ENCODE results near the gene UGP2.
"Not testable (repeated sequence)": the region's sequence is repeated elsewhere in the genome, so short reads cannot be mapped to it uniquely, and the experiment has no call there.

The UGP2 gene

DNA sequence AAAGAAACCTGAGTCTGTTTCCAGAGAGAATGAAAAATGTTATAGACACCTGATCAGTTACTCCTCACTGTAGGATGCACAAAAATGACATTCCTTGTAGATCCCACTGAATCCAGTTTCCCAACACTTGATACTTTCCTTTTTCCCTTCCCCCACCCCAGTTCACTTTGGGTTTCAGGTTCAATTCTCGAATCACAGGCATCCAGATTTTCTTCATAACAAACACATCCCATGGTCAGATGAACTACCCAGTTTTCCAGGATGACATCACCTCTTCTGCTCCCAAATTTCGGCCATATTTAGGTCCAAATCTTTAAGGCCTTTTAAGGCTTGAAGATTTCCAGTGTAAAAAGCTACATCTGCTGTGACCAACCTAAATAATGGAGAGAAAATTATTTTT is 51.5 kb downstream of the UGP2 start:
- no peak for DNase-seq (ENCODE audit: low read depth in 2 of 2)

- DNase-seq (ENCODE audit: low read depth in 2 of 2) = no peak
Observed at GRCh38 chr2:63894167-63894566, 52.5 kb downstream of the UGP2 start.

- DNase-seq (ENCODE audit: low read depth in 2 of 2) = no peak
Observed at GRCh38 chr2:63898839-63899238, 57.1 kb downstream of the UGP2 start.

- no peak for DNase-seq (ENCODE audit: low read depth in 2 of 2)
Observed at GRCh38 chr2:63899639-63900038, 57.9 kb downstream of the UGP2 start.

GRCh38 chr2:63902149-63902548 is 60.5 kb downstream of the UGP2 start:
- no peak for DNase-seq (ENCODE audit: low read depth in 2 of 2)

DNA sequence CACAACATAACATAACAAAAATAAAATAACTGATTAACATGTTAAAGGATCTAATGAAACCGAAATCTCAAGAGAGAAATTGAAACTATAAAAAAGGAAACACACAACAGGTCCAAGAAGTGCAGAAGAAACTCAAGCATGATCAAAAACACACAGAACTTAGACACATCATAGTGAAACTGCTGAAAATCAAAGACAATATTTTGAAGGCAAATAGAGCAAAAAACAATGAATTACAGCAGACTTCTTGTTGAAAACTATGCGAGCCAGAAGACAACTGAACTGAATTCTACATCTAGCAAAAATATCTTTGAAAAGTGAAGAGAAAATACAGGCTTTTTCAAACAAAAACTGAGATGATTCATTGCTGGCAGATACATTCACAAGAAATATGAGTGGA is 61.3 kb downstream of the UGP2 start:
- no peak for DNase-seq (ENCODE audit: low read depth in 2 of 2)

DNA sequence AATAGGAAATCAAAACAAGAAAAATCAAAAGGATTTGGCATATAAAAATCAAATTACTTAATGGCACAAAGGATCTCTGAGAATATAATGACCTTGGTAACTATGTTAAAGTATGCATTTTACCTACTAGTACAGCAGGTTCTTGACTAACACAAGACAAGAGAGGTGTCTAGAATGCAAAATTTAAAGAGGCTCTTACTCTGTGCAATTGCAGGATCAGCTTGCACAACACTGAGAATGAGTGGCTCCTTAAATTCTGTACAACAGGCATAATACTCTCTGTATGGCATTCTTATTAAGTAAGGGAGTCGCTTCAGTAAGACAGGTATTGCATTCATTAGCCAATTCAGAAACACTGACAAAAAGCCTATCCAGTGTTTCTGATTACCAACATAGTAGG is 72.6 kb downstream of the UGP2 start:
- DNase-seq (ENCODE audit: low read depth in 2 of 2) = no peak

GRCh38 chr2:63926815-63927214 is 85.1 kb downstream of the UGP2 start:
- no peak for DNase-seq (ENCODE audit: low read depth in 2 of 2)

DNA sequence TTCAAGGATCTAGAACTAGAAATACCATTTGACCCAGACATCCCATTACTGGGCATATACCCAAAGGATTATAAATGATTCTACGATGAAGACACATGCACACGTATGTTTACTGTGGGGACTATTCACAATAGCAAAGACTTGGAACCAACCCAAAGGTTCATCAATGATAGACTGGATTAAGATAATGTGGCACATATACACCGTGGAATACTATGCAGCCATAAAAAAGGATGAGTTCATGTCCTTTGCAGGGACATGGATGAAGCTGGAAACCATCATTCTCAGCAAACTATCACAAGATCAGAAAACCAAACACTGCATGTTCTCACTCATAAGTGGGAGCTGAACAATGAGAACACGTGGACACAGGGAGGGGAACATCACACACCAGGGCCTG is 90.4 kb downstream of the UGP2 start:
- not testable (repeated sequence) for DNase-seq (ENCODE audit: low read depth in 2 of 2)

Measured in fibroblast of skin of left quadriceps (primary cell).